AG04449 (cell line): Measurements from ENCODE around the gene BHLHA15.

Experiments
- CTCF ChIA-PET: fragments of 350-600 bp; formaldehyde crosslinking; extraction: SDS; loops from one replicate; lab custom pipeline; 2021; ENCODE audit warnings: antibody characterized with exemption; lab: Yijun Ruan, JAX
- POLR2A ChIA-PET: fragments of 400-600, 350-600 bp; formaldehyde crosslinking; extraction: SDS; loops from one replicate; lab custom pipeline; 2020; ENCODE audit warnings: antibody characterized with exemption, inconsistent platforms; lab: Yijun Ruan, JAX
- DNase-seq: peaks from one replicate; pipeline ENCODE4 v3.0.0-alpha.2; 2010; ENCODE audit warnings: low read depth, low spot score
- H3K4me3 ChIP-seq: 2 replicates; pipeline ENCODE4 v1.5.1; 2011; ENCODE audit warnings: low read depth, mild to moderate bottlenecking, control low read depth, low read length
- CTCF ChIP-seq: IDR thresholded peaks from one replicate; pipeline ENCODE4 v1.5.1; 2011; ENCODE audit warnings: mild to moderate bottlenecking, moderate library complexity, low read length, control low read depth, inconsistent platforms; ENCODE audit not compliant: insufficient read depth; ENCODE audit errors: missing control alignments

Gene BHLHA15

GRCh38 chr7:98242342-98242741, 31.1 kb downstream of the BHLHA15 start:
- ChIA-PET CTCF (interaction anchor here (1.3 to 2.5 kb wide), 2 partner anchors 8 to 221 kb away, joined by 5 to 14 read pairs; no protein-coding TSS in a partner anchor), POLR2A (no interaction called here)
- no peak for TF ChIP-seq CTCF
- no peak for DNase-seq
- no peak overlapping the region for H3K4me3 ChIP-seq

- no peak for TF ChIP-seq CTCF
- CTCF ChIA-PET: interaction anchor here (1.7 to 2.4 kb wide), 2 partner anchors 10 to 222 kb away, joined by 8 to 13 read pairs; no protein-coding TSS in a partner anchor
- POLR2A ChIA-PET: no interaction called here
- DNase-seq: no peak
- H3K4me3 ChIP-seq: no peak overlapping the region
Measured at GRCh38 chr7:98242934-98243333, 31.7 kb downstream of the BHLHA15 start.

GRCh38 chr7:98244871-98245270, 33.6 kb downstream of the BHLHA15 start:
- ChIA-PET POLR2A (no interaction called here), CTCF (interaction anchor here (1.9 to 2.4 kb wide), 2 partner anchors 8 to 10 kb away, joined by 5 to 8 read pairs; no protein-coding TSS in a partner anchor)
- no peak overlapping the region for H3K4me3 ChIP-seq
- no peak for DNase-seq
- no peak for TF ChIP-seq CTCF

GRCh38 chr7:98248156-98248555, 36.9 kb downstream of the BHLHA15 start:
- no peak overlapping the region for H3K4me3 ChIP-seq
- POLR2A ChIA-PET: no interaction called here
- DNase-seq: no peak
- CTCF ChIA-PET: no interaction called here
- TF ChIP-seq CTCF: no peak

- no peak overlapping the region for H3K4me3 ChIP-seq
- CTCF ChIA-PET: interaction anchor here (0.8 to 2.5 kb wide), 4 partner anchors 8 to 228 kb away, joined by 3 to 14 read pairs (median 3); no protein-coding TSS in a partner anchor
Measured at GRCh38 chr7:98249106-98249505, 37.9 kb downstream of the BHLHA15 start.

GRCh38 chr7:98250789-98251188, 39.5 kb downstream of the BHLHA15 start:
- no peak for TF ChIP-seq CTCF
- no peak for DNase-seq
- CTCF ChIA-PET: interaction anchor here (1.2 to 2.5 kb wide), 2 partner anchors 10 to 15 kb away, joined by 3 to 14 read pairs; no protein-coding TSS in a partner anchor
- H3K4me3 ChIP-seq: no peak overlapping the region
- POLR2A ChIA-PET: no interaction called here

More at GRCh38 chr7:98249106-98249505, 37.9 kb downstream of the BHLHA15 start:
- POLR2A ChIA-PET: no interaction called here
- no peak for DNase-seq
- no peak for TF ChIP-seq CTCF
